Sigmoid colon (tissue), 4 donors: Measurements from ENCODE around the gene RHOV.

ENCODE experiments used
- CTCF ChIP-seq, 4 experiments: fragments of 450-650 bp in 3 of 4; fragments of 200-600 bp in 1 of 4; IDR thresholded peaks; one replicate each; pipeline ENCODE4 v1.5.1; 2016 to 2019; ENCODE audit warnings: antibody characterized with exemption in 4 of 4, mild to moderate bottlenecking in 3 of 4, moderate library complexity in 2 of 4
- EP300 ChIP-seq, 4 donors: sonication (generic); formaldehyde crosslinking; IDR thresholded peaks; one replicate each; pipeline ENCODE4 v1.6.1; 2017; ENCODE audit warnings: antibody characterized with exemption in 4 of 4
- POLR2A ChIP-seq, 2 donors: fragments of 450-650 bp; IDR thresholded peaks; one replicate each; pipeline ENCODE4 v1.6.1; 2016; ENCODE audit warnings: antibody characterized with exemption in 2 of 2, mild to moderate bottlenecking in 2 of 2, moderate library complexity in 2 of 2
- POLR2AphosphoS5 ChIP-seq, 4 donors: sonication (generic); formaldehyde crosslinking; IDR thresholded peaks; one replicate each; pipeline ENCODE4 v1.6.1; 2017; ENCODE audit warnings: antibody characterized with exemption in 4 of 4

- TF ChIP-seq CTCF (IDR thresholded peaks at IDR 0.05) (no peak), EP300 (IDR thresholded peaks at IDR 0.05) (no peak), POLR2AphosphoS5 (IDR thresholded peaks at IDR 0.05) (no peak), POLR2A (IDR thresholded peaks at IDR 0.05) (no peak)
Observed at GRCh38 chr15:40841741-40842140, 32.3 kb downstream of the RHOV start.
